H1 (cell line): ENCODE results near the gene EIF4E3. TPM values are rescaled to one million over a fixed set of nuclear protein-coding genes. Genes with fewer than 3 reads are reported as not detected.

Source experiments
- CTCF ChIA-PET: fragments of 300-600 bp; sonication (Branson Sonifier 250); formaldehyde crosslinking; loops from one replicate; lab custom pipeline; 2021; ENCODE audit not compliant: partially characterized antibody; lab: Charles Lee
- POLR2A ChIA-PET: fragments of 300-600 bp; sonication (Branson Sonifier 250); formaldehyde crosslinking; loops from one replicate; lab custom pipeline; 2021; ENCODE audit warnings: inconsistent platforms; ENCODE audit not compliant: partially characterized antibody; lab: Charles Lee
- DNase-seq, 2 experiments: peaks; one replicate each; pipeline versions ENCODE4 v3.0.0 to v3.0.0-alpha.2; 2010 to 2022; ENCODE audit warnings: low spot score in 2 of 2, low read depth in 1 of 2, mixed read lengths in 1 of 2
- FAIRE-seq: peaks from 2 replicates; lab custom pipeline; 2011; peaks lifted over from hg19 to GRCh38; lab: Jason Lieb, UNC
- H2AFZ ChIP-seq: 2 replicates; pipeline ENCODE4 v1.8.1; 2012; ENCODE audit warnings: low read length, inconsistent platforms
- H2AK5ac ChIP-seq: 2 replicates; pipeline ENCODE4 v1.6.1; 2013; ENCODE audit warnings: low read depth, low read length
- H2BK120ac ChIP-seq: replicated peaks from 2 replicates; pipeline ENCODE3; 2013; ENCODE audit warnings: low read depth, low read length, inconsistent platforms
- H2BK12ac ChIP-seq: 2 replicates; pipeline ENCODE4 v1.6.1; 2013; ENCODE audit warnings: low read depth, low read length
- H2BK15ac ChIP-seq: 2 replicates; pipeline ENCODE4 v1.6.1; 2013; ENCODE audit warnings: low read length
- H2BK20ac ChIP-seq: 2 replicates; pipeline ENCODE4 v1.6.1; 2013; ENCODE audit warnings: low read length
- H2BK5ac ChIP-seq: 2 replicates; pipeline ENCODE4 v1.6.1; 2013; ENCODE audit warnings: low read depth, low read length
- H3K14ac ChIP-seq: 2 replicates; pipeline ENCODE4 v1.6.1; 2013; ENCODE audit warnings: inconsistent platforms; ENCODE audit not compliant: insufficient read length
- H3K18ac ChIP-seq: 2 replicates; pipeline ENCODE4 v1.6.1; 2013; ENCODE audit warnings: low read length; ENCODE audit errors: extremely low read depth
- H3K23ac ChIP-seq: 2 replicates; pipeline ENCODE4 v1.6.1; 2013; ENCODE audit warnings: inconsistent platforms; ENCODE audit not compliant: insufficient read length
- H3K23me2 ChIP-seq: 2 replicates; pipeline ENCODE4 v1.6.1; 2013; ENCODE audit warnings: low read depth, low read length
- H3K27ac ChIP-seq: 2 replicates; pipeline ENCODE4 v1.6.1; 2011; ENCODE audit warnings: low read depth, low read length, inconsistent platforms
- H3K27me3 ChIP-seq, 4 experiments: replicated peaks in 1 of 4; 1 replicate in 1 of 4; 2 replicates in 3 of 4; pipeline versions ENCODE4 v1.6.1 to v1.8.1; 2011 to 2013; ENCODE audit warnings: low read length in 3 of 4, mild to moderate bottlenecking in 3 of 4, inconsistent platforms in 2 of 4, mixed read lengths in 2 of 4, moderate library complexity in 1 of 4; ENCODE audit not compliant: control insufficient read depth in 3 of 4, insufficient read depth in 3 of 4; ENCODE audit errors: extremely low read depth in 1 of 4
- H3K36me3 ChIP-seq, 4 experiments: 2 replicates each; pipeline versions ENCODE4 v1.6.1 to v1.8.1; 2011 to 2013; ENCODE audit warnings: mild to moderate bottlenecking in 4 of 4, low read length in 3 of 4, moderate library complexity in 2 of 4, control low read depth in 1 of 4, inconsistent platforms in 1 of 4; ENCODE audit not compliant: insufficient read depth in 4 of 4, control insufficient read depth in 2 of 4
- H3K4ac ChIP-seq: replicated peaks from 2 replicates; pipeline ENCODE3; 2013; ENCODE audit warnings: low read length, low read depth, mixed read lengths, inconsistent platforms; ENCODE audit not compliant: insufficient read length
- H3K4me1 ChIP-seq, 4 experiments: replicated peaks in 1 of 4; 1 replicate in 1 of 4; 2 replicates in 3 of 4; pipeline versions ENCODE4 v1.6.1 to v1.8.1; 2011 to 2013; ENCODE audit warnings: low read length in 3 of 4, inconsistent platforms in 2 of 4, mixed read lengths in 1 of 4; ENCODE audit not compliant: insufficient read depth in 4 of 4, control insufficient read depth in 3 of 4
- H3K4me2 ChIP-seq, 2 experiments: 2 replicates each; pipeline versions ENCODE4 v1.6.1 to v1.8.1; 2011 to 2013; ENCODE audit warnings: low read depth in 2 of 2, low read length in 2 of 2, control low read depth in 1 of 2, inconsistent platforms in 1 of 2, mild to moderate bottlenecking in 1 of 2; ENCODE audit not compliant: insufficient read depth in 1 of 2
- H3K4me3 ChIP-seq, 4 experiments: fragments of 200-600, 300-600 bp in 1 of 4; sonication (generic), shearing (Covaris generic), sonication (Bioruptor Twin) in 1 of 4; 2 replicates each; pipeline versions ENCODE4 v1.5.1 to v1.8.1; 2011 to 2016; ENCODE audit warnings: low read length in 4 of 4, low read depth in 3 of 4, control low read depth in 2 of 4, inconsistent platforms in 2 of 4, mild to moderate bottlenecking in 2 of 4, mixed read lengths in 1 of 4, moderate library complexity in 1 of 4; ENCODE audit not compliant: insufficient read depth in 2 of 4; ENCODE audit errors: extremely low read depth in 1 of 4
- H3K56ac ChIP-seq: replicated peaks from 2 replicates; pipeline ENCODE3; 2013; ENCODE audit warnings: low read depth, mild to moderate bottlenecking, mixed read lengths, low read length, inconsistent platforms; ENCODE audit not compliant: insufficient read length
- H3K79me1 ChIP-seq: 2 replicates; pipeline ENCODE4 v1.6.1; 2013; ENCODE audit warnings: low read depth, low read length, control low read depth
- H3K79me2 ChIP-seq, 2 experiments: 2 replicates each; pipeline versions ENCODE4 v1.6.1 to v1.8.1; 2012 to 2013; ENCODE audit warnings: low read length in 2 of 2, mild to moderate bottlenecking in 2 of 2, inconsistent platforms in 1 of 2; ENCODE audit not compliant: insufficient read depth in 2 of 2, control insufficient read depth in 1 of 2
- H3K9ac ChIP-seq, 4 experiments: replicated peaks in 1 of 4; 1 replicate in 1 of 4; 2 replicates in 3 of 4; pipeline versions ENCODE4 v1.6.1 to v1.8.1; 2011 to 2013; ENCODE audit warnings: low read depth in 3 of 4, low read length in 3 of 4, control low read depth in 2 of 4, mild to moderate bottlenecking in 2 of 4, moderate library complexity in 2 of 4, inconsistent platforms in 1 of 4; ENCODE audit errors: extremely low read depth in 1 of 4
- H3K9me3 ChIP-seq, 2 experiments: 2 replicates each; pipeline versions ENCODE4 v1.6.1 to v1.8.1; 2012 to 2013; ENCODE audit warnings: mild to moderate bottlenecking in 2 of 2, moderate library complexity in 2 of 2, control low read depth in 1 of 2, inconsistent platforms in 1 of 2, low read depth in 1 of 2, low read length in 1 of 2, mixed read lengths in 1 of 2; ENCODE audit not compliant: insufficient read depth in 2 of 2
- H4K20me1 ChIP-seq, 2 experiments: replicated peaks in 1 of 2; 2 replicates each; pipeline versions ENCODE3 to v1.8.1; 2011 to 2013; ENCODE audit warnings: inconsistent platforms in 2 of 2, low read length in 2 of 2, mild to moderate bottlenecking in 1 of 2; ENCODE audit not compliant: insufficient read depth in 2 of 2, control insufficient read depth in 1 of 2
- H4K5ac ChIP-seq: 2 replicates; pipeline ENCODE4 v1.6.1; 2013; ENCODE audit warnings: low read length, low read depth, mixed read lengths, inconsistent platforms; ENCODE audit not compliant: insufficient read length
- H4K8ac ChIP-seq: 2 replicates; pipeline ENCODE4 v1.8.0; 2013; ENCODE audit warnings: mild to moderate bottlenecking, moderate library complexity, low read length, inconsistent platforms; ENCODE audit not compliant: insufficient read depth; ENCODE audit errors: extremely low read depth
- H4K91ac ChIP-seq: replicated peaks from 2 replicates; pipeline ENCODE3; 2013; ENCODE audit warnings: low read length, mixed read lengths, inconsistent platforms; ENCODE audit not compliant: insufficient read length
- JUND ChIP-seq: IDR thresholded peaks from 2 replicates; pipeline ENCODE4 v1.6.1; 2011; ENCODE audit warnings: mild to moderate bottlenecking, improper control_type of control experiment, low read length
- KDM5A ChIP-seq: fragments of 200-600 bp; IDR thresholded peaks from 2 replicates; pipeline ENCODE4 v1.7.1; 2012; ENCODE audit warnings: mild to moderate bottlenecking, low read length, inconsistent platforms, mixed read lengths
- POLR2AphosphoS5 ChIP-seq: IDR thresholded peaks from 2 replicates; pipeline ENCODE4 v1.6.1; 2011; ENCODE audit warnings: low read depth, low read length
- TBP ChIP-seq: IDR thresholded peaks from 2 replicates; pipeline ENCODE4 v1.6.1; 2011; ENCODE audit warnings: low read depth, low read length, improper control_type of control experiment
- WGBS, 2 experiments: shearing (Covaris generic) in 1 of 2; methylation state at CpG; one replicate each; pipeline versions ENCODE4 v1.1.6 to v1.1.7; 2013 to 2015; ENCODE audit warnings: low lambda C conversion rate in 2 of 2, mixed read lengths in 2 of 2, inconsistent platforms in 1 of 2, low coverage in 1 of 2, missing lambda C conversion rate in 1 of 2; ENCODE audit not compliant: insufficient replicate concordance in 2 of 2, insufficient coverage in 1 of 2, insufficient read length in 1 of 2; ENCODE audit errors: extremely low coverage in 1 of 2, missing lambda C conversion rate in 1 of 2; 5-methylcytosine and 5-hydroxymethylcytosine counted together
- polyA plus RNA-seq, 7 experiments: library from polyadenylated mRNA; depleted of rRNA in 3 of 7; stranded (reverse) in 5 of 7; unstranded in 2 of 7; fragments of >200 nt in 5 of 7; fragments of 200-250 nt in 2 of 7; gene quantifications; 1 replicate in 5 of 7; 2 replicates in 1 of 7; 4 replicates in 1 of 7; pipeline versions ENCODE4 v1.2.1 to v1.2.3, GENCODE V29; 2011 to 2013; ENCODE audit warnings: missing spikeins in 2 of 7, mixed read lengths in 2 of 7
- total RNA-seq: library from RNA; stranded (reverse); fragmentation: NEBNext Ultra II Directional; extraction: Animal tissue kit (Norgen Biotek cat#: 25700); gene quantifications from 2 replicates; pipeline ENCODE4 v1.2.1, GENCODE V29; 2021

EIF4E3 gene
- total and polyA plus RNA-seq, 2 of the 8 experiments (the other 6 are each of a cell fraction or from before 2014, with no cell fraction given): 5.2 to 17.0 TPM

- no peaks in the 10 kb centered on the region for H3K23me2 ChIP-seq
- no peak overlapping the region for H3K14ac ChIP-seq
- TF ChIP-seq KDM5A (no peak), POLR2AphosphoS5 (no peak), JUND (no peak), TBP (no peak)
- no peaks in the 10 kb centered on the region for H3K9me3 ChIP-seq
- no peak overlapping the region for H3K56ac ChIP-seq
- POLR2A ChIA-PET: no interaction called here
- H3K4me3 ChIP-seq: no peak overlapping the region
- no peak overlapping the region for H4K5ac ChIP-seq
- H3K4me2 ChIP-seq: no peak overlapping the region
- H3K27me3 ChIP-seq: no peaks in the 10 kb centered on the region
- no peak overlapping the region for H2BK15ac ChIP-seq
- H3K36me3 ChIP-seq: no peaks in the 10 kb centered on the region
- no peaks in the 10 kb centered on the region for H3K79me1 ChIP-seq
- no peak overlapping the region for H3K9ac ChIP-seq
- no peaks in the 10 kb centered on the region for H4K20me1 ChIP-seq
- H3K4me1 ChIP-seq: no peaks in the 10 kb centered on the region
- DNase-seq: no peak
- no peak overlapping the region for H2BK120ac ChIP-seq
- H2AFZ ChIP-seq: no peak overlapping the region
- no peak overlapping the region for H2BK12ac ChIP-seq
- H3K23ac ChIP-seq: no peak overlapping the region
- no peak overlapping the region for H4K8ac ChIP-seq
- no peak overlapping the region for H3K18ac ChIP-seq
- FAIRE-seq: no peak
- H3K4ac ChIP-seq: no peak overlapping the region
- no peak overlapping the region for H2AK5ac ChIP-seq
- H3K27ac ChIP-seq: no peak overlapping the region
- no peak overlapping the region for H4K91ac ChIP-seq
- CTCF ChIA-PET: interaction anchor here (1.0 to 1.4 kb wide), 2 partner anchors 17 to 21 kb away, joined by 3 to 5 read pairs; no protein-coding TSS in a partner anchor
- no peaks in the 10 kb centered on the region for H3K79me2 ChIP-seq
- no peak overlapping the region for H2BK5ac ChIP-seq
- no peak overlapping the region for H2BK20ac ChIP-seq
- 92% methylated on average over 9 of the region's 9 CpGs; no CpG with 5 or more reads in 1 of the 2 experiments for WGBS, 2 experiments
Measured at GRCh38 chr3:71659864-71660591, 65.2 kb downstream of the EIF4E3 start.
